ENCODE measurements around the gene KLHL26. TPM values are rescaled to one million over a fixed set of nuclear protein-coding genes. Genes with fewer than 3 reads are reported as not detected.

KLHL26 gene
- total and polyA plus RNA-seq, 9 of the 15 experiments (the other 6 are each of a cell fraction or from before 2014, with no cell fraction given) = 0.13 to 13.3 (median 1.4) TPM

DNA sequence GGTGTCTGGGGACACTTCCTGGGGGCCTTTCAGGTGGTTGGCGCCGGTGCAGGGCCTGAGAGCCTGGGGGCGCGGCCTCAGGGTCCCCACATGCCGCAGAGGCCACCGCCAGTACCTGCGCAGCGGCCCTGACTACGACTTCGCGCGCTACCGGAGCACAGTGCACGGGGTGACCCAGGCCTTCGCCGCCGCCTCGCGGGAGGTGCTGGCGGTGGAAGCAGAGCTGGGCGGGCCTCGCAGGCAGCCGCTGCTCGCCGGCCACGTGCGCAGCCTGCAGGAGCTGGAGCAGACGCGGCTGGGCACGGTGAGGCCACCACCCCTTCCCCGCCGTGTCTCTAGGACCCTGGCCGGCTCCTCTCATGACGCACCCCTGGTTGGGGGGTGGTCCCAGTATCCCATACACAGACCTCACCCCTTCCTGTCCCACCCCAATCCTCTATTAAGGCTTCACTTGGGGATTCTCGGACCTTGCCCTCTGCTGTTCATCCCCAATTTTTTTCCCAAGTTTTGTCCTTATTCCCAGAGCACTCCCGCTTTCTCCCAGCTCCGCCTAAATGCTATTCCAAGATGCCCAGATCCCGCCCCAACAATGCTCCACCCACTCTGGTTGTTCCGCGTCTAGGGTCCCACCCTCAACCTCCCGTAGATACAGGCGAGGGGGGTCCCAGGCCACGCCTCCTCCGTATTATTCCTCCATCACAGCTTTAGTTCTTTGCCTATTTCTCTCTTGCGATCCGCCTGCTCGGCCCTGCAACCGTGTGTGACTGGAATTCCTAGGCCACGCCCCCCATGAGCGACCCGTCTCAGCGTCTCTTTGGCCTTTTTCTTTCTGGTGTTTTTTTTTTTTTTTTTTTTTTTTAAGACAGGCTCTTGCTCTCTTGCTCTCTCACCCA, 47.2 kb upstream of the KLHL26 start (continued):
- TF ChIP-seq, protein P1, sequence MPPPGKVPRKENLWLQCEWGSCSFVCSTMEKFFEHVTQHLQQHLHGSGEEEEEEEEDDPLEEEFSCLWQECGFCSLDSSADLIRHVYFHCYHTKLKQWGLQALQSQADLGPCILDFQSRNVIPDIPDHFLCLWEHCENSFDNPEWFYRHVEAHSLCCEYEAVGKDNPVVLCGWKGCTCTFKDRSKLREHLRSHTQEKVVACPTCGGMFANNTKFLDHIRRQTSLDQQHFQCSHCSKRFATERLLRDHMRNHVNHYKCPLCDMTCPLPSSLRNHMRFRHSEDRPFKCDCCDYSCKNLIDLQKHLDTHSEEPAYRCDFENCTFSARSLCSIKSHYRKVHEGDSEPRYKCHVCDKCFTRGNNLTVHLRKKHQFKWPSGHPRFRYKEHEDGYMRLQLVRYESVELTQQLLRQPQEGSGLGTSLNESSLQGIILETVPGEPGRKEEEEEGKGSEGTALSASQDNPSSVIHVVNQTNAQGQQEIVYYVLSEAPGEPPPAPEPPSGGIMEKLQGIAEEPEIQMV (tag; conservative IDR thresholded peaks at IDR 0.05; ENCODE audit: low read depth) = no peak
- no peak for TF ChIP-seq SAFB2 (IDR thresholded peaks at IDR 0.05; ENCODE audit: borderline replicate concordance, low read depth, low read length, severe bottlenecking)
- TF ChIP-seq ZNF253 (CRISPR knock-in tag; conservative IDR thresholded peaks at IDR 0.05) = no peak
- no peak for TF ChIP-seq CC2D1A (IDR thresholded peaks at IDR 0.05)
- no peak for TF ChIP-seq ZSCAN29 (IDR thresholded peaks at IDR 0.05)
- TF ChIP-seq, protein P2, sequence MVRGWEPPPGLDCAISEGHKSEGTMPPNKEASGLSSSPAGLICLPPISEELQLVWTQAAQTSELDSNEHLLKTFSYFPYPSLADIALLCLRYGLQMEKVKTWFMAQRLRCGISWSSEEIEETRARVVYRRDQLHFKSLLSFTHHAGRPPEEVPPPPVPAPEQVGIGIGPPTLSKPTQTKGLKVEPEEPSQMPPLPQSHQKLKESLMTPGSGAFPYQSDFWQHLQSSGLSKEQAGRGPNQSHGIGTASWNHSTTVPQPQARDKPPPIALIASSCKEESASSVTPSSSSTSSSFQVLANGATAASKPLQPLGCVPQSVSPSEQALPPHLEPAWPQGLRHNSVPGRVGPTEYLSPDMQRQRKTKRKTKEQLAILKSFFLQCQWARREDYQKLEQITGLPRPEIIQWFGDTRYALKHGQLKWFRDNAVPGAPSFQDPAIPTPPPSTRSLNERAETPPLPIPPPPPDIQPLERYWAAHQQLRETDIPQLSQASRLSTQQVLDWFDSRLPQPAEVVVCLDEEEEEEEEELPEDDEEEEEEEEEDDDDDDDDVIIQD (CRISPR knock-in tag; IDR thresholded peaks at IDR 0.05) = no peak
- TF ChIP-seq, protein P3, sequence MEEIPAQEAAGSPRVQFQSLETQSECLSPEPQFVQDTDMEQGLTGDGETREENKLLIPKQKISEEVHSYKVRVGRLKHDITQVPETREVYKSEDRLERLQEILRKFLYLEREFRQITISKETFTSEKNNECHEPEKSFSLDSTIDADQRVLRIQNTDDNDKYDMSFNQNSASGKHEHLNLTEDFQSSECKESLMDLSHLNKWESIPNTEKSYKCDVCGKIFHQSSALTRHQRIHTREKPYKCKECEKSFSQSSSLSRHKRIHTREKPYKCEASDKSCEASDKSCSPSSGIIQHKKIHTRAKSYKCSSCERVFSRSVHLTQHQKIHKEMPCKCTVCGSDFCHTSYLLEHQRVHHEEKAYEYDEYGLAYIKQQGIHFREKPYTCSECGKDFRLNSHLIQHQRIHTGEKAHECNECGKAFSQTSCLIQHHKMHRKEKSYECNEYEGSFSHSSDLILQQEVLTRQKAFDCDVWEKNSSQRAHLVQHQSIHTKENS (CRISPR knock-in tag; IDR thresholded peaks at IDR 0.05) = no peak
- no peak for TF ChIP-seq ELF2 (CRISPR knock-in tag; IDR thresholded peaks at IDR 0.05)
- TF ChIP-seq L3MBTL2 (IDR thresholded peaks at IDR 0.05) = peak; percentile 100
- TF ChIP-seq ZNF766 (CRISPR knock-in tag; conservative IDR thresholded peaks at IDR 0.05) = no peak
- no peak for TF ChIP-seq POLR2H (tag; IDR thresholded peaks at IDR 0.05; ENCODE audit: low read depth)
- no peak; the same call in 1 of the 2 replicates for TF ChIP-seq ARID1B (IDR thresholded peaks at IDR 0.05)
- no peak for TF ChIP-seq TCFL5 (CRISPR knock-in tag; conservative IDR thresholded peaks at IDR 0.05)
- TF ChIP-seq, protein P4, sequence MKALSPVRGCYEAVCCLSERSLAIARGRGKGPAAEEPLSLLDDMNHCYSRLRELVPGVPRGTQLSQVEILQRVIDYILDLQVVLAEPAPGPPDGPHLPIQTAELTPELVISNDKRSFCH (CRISPR knock-in tag; IDR thresholded peaks at IDR 0.05) = no peak
- TF ChIP-seq, protein P4 (tag; IDR thresholded peaks at IDR 0.05) = peak; percentile 75; the same call in 1 of the 2 replicates
- TF ChIP-seq, protein P5, sequence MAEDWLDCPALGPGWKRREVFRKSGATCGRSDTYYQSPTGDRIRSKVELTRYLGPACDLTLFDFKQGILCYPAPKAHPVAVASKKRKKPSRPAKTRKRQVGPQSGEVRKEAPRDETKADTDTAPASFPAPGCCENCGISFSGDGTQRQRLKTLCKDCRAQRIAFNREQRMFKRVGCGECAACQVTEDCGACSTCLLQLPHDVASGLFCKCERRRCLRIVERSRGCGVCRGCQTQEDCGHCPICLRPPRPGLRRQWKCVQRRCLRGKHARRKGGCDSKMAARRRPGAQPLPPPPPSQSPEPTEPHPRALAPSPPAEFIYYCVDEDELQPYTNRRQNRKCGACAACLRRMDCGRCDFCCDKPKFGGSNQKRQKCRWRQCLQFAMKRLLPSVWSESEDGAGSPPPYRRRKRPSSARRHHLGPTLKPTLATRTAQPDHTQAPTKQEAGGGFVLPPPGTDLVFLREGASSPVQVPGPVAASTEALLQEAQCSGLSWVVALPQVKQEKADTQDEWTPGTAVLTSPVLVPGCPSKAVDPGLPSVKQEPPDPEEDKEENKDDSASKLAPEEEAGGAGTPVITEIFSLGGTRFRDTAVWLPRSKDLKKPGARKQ (CRISPR knock-in tag; IDR thresholded peaks at IDR 0.05) = no peak
- TF ChIP-seq SMAD4 (CRISPR knock-in tag; conservative IDR thresholded peaks at IDR 0.05) = peak; percentile 69
- TF ChIP-seq, protein P6, sequence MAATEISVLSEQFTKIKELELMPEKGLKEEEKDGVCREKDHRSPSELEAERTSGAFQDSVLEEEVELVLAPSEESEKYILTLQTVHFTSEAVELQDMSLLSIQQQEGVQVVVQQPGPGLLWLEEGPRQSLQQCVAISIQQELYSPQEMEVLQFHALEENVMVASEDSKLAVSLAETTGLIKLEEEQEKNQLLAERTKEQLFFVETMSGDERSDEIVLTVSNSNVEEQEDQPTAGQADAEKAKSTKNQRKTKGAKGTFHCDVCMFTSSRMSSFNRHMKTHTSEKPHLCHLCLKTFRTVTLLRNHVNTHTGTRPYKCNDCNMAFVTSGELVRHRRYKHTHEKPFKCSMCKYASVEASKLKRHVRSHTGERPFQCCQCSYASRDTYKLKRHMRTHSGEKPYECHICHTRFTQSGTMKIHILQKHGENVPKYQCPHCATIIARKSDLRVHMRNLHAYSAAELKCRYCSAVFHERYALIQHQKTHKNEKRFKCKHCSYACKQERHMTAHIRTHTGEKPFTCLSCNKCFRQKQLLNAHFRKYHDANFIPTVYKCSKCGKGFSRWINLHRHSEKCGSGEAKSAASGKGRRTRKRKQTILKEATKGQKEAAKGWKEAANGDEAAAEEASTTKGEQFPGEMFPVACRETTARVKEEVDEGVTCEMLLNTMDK (IDR thresholded peaks at IDR 0.05; ENCODE audit: borderline replicate concordance, insufficient read depth, low read depth, low read length, poor library complexity, severe bottlenecking) = peak; percentile 82
